GM19238 (cell line): ENCODE measurements around the gene ETDB.
A peak's percentile ranks its signal among the peaks of the same experiment; 100 is the strongest.
"Not testable (repeated sequence)": the region's sequence is repeated elsewhere in the genome, so short reads cannot be mapped to it uniquely, and the experiment has no call there.

Source experiments
- DNase-seq: peaks from one replicate; pipeline ENCODE4 v3.0.0; 2011; ENCODE audit warnings: low spot score; ENCODE audit not compliant: insufficient read length

Gene ETDB

GRCh38 chrX:135120056-135120576, at the start of gene ETDB:
Gene ETDB (minus strand): TSS chrX:135120526. CDS start chrX:135119261, 1,265 bp downstream.
- DNase-seq = not testable (repeated sequence)

- DNase-seq = not testable (repeated sequence)
These were observed 49.2 kb upstream of the ETDB start for GRCh38 chrX:135169534-135169933.

- DNase-seq = no peak
These were observed 48.2 kb upstream of the ETDB start for GRCh38 chrX:135168486-135168885.

GRCh38 chrX:135154688-135155087, 34.4 kb upstream of the ETDB start:
- DNase-seq = not testable (repeated sequence)

GRCh38 chrX:135126145-135126544, 5.8 kb upstream of the ETDB start:
- not testable (repeated sequence) for DNase-seq

GRCh38 chrX:135116064-135116463, 4.3 kb downstream of the ETDB start:
- not testable (repeated sequence) for DNase-seq

GRCh38 chrX:135114392-135114791, 5.9 kb downstream of the ETDB start:
- peak; percentile 15 for DNase-seq

GRCh38 chrX:135112743-135113142, 7.6 kb downstream of the ETDB start:
- no peak for DNase-seq

DNA sequence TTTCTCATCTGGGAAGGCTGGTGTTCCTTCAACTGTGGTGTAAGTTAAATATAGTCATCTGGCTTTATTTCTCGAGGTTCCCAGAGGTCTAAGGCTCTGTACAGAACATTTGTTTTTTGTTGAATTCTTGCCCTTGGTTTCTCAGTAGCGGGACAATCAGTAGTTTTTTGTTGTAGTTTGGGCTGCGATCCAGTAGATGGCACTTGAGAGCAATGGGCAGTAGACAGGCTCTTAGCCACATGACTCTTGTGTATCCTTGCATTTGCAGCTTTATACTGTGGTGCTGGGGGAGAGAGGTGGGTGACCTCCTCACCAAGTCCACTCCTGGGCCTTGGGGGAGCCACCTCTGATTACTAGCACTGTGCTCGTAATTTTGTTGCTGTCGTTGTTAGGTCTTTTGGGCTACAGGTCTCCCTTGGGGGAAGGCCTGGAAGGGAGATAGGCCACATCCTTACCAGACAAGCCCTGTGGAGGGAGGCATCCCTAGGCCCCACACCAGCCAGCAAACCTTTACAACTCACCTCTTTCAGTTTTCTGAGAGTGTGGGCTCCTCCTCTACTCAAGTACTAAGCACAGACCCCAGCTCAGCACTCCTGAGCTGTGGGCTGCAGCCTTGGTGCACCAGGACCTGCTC, 8.1 kb downstream of the ETDB start:
- DNase-seq = no peak

- DNase-seq = no peak
These were observed 10.8 kb downstream of the ETDB start for GRCh38 chrX:135109554-135109953.

GRCh38 chrX:135099493-135099783, 20.9 kb downstream of the ETDB start:
- DNase-seq = no peak

DNA sequence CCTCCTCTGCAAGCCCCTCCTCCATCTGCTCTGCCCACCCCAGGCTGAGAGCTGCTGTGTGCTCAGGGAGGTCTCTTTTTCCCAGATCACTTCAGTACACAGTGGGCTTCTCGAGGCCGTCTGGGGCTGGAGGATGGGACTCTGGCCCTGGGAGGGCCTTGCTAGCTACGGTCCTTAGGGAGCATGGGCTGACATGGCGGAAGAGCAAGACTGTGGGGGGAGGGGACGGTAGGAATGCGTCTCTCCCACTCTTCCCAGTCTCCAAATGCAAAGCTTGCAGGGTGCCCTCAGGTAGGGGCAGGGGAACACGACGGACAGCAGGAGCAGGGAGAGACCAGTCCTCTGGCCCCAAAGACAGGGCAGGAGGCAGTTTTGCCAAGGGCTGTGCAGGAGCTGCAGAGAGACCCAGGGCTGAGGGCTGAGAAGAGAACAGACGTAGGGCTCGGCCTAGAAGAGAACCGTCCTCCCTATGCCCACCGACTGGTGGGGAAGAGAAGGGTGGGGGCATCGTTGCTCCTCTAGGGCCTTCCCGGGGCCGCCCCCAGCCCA, 23.1 kb downstream of the ETDB start:
- DNase-seq = not testable (repeated sequence)

DNA sequence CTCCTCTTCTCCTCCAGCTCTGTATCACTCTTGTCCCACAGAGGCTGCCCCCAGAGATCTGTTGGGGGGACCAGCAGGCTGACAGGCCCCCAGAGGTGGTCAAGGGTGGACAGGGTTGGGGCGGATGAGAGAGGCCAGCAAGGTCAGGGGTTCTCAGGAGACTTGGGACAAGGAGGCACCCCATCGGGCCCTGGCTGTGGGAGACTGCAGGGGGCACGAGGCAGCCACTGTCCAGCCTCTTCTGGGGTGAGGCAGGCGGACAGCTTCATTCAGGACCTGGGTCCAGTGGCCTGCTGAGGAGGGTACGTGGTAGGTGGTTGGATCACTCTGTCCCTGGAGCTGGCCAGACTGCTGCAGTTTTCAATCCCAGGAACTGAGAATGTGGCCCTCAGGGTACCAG, 24.6 kb downstream of the ETDB start:
- no peak for DNase-seq

DNA sequence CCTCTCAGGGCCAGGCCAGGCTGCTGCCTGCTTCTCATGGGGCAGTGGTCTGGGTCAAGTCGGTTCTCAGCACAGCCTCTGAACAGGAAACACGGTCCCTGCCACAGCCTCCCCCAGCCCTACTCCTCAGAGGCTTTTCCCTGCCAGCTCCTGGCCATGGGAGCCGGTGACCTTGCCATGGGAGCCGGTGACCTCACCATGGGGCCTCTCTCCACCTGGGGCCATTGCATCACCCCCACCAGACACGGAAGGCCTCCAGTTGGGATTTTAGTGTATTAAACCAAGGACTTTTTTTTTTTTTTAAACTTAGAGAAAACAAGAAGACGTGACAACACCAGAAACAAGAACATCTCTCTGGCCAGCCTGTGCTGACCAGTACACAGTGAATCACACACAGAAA, 25.6 kb downstream of the ETDB start:
- no peak for DNase-seq

GRCh38 chrX:135089126-135089525, 31.2 kb downstream of the ETDB start:
- no peak for DNase-seq

DNA sequence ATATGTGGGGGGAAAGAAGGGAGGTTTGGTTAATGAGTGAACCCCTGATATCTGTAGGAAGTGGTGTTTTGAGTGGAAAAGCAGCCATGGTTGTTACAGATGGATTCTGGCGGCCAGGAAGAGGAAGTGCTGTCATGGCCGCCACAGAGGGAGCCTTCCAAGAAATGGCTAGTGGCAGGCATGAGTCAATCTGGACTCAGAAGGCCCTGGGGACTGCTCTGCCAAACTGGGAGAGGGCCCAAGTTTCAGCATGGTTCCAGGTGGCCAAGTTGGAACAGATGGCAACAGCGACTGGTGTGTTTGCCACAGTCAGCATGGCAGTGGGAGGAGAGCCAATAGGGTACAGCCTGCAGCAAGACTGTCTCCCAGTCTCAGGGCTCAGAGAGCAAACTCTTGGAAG, 32.5 kb downstream of the ETDB start:
- no peak for DNase-seq

DNA sequence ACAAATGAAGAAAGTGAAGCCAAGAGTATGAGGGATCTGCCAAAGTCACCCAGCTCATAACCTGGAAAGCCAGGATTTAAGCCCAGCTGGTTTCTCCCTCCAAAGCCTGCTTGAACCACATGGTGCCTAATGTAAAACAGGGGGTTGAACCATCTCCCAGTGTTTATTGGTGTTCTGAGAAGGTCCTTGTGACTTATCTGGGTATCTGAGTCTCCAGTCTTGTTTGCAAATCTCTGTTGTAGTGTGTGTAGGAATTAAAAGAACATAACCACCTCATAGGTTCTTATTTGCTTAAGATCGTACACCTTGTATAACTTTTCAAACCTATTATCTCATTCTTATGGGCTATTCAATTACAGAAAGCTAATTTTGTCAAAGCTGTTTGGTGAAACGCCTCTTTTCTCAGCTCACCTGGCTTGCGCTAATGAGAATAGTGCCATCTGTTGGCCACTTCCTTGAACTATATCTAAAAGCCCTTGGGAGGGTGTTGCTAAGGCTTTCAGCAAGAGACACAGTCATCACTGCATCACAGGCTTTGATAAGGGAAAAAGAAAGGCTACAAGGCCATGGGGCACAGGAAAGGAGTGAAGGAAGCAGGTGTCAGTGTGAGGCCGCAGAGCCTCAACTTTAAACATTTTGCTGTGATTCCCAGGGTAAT, 34.0 kb downstream of the ETDB start:
- peak; percentile 27 for DNase-seq

DNA sequence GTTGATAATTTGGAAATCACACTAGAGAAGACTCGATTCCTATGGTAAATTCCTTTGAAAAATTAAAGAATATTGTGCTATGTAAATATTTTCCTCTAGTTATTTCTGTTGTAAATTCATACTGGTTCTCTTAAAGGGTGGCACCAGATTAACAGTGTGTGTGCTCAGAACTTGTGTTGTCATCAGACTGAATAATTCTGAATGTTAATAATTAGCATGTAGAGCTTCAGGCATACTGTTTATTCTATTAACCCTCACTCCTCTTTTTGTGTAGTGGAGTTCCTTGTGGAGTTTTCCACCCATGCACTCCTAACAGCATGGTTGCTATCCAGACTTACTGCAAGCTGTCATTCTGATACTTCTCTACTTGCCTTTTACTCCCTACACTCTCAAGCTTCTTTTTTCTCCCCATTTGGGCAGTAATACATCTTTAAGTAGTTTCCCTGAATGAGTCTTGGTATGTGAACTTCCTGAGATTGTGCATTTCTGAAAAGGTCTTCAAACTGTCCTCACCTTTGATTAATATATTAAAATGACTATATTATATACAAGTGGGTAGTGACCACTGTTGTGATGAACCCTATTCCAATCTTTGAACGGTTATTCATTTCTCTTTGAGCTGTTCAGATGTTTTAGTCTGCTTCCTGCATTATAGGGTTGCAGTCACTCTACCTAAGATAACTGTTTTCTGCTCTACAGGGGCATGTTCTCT, 38.5 kb downstream of the ETDB start:
- no peak for DNase-seq
